ENCODE data around the gene SMARCAL1. TPM values are rescaled to one million over a fixed set of nuclear protein-coding genes. Genes with fewer than 3 reads are reported as not detected.

The SMARCAL1 gene
- total and polyA plus RNA-seq, 2 experiments from 2014 or later: 10.3 to 17.2 TPM

GRCh38 chr2:216414772-216415319, 2.6 kb downstream of the SMARCAL1 start (continued):
- TF ChIP-seq ZNF462 (CRISPR knock-in tag; IDR thresholded peaks at IDR 0.05) (no peak), EZH2phosphoT487 (IDR thresholded peaks at IDR 0.05; ENCODE audit: unreplicated experiment) (no peak), REST (IDR thresholded peaks at IDR 0.05; ENCODE audit: unreplicated experiment) (no peak), EZH2 (IDR thresholded peaks at IDR 0.05; ENCODE audit: low read depth, unreplicated experiment) (no peak), STAT1 (IDR thresholded peaks at IDR 0.05; ENCODE audit: unreplicated experiment) (no peak), CREB1 (CRISPR knock-in tag; IDR thresholded peaks at IDR 0.05; ENCODE audit: low read depth) (no peak), JUNB (IDR thresholded peaks at IDR 0.05; ENCODE audit: unreplicated experiment) (no peak), ZNF331 (CRISPR knock-in tag; IDR thresholded peaks at IDR 0.05; ENCODE audit: low read depth) (no peak)

Data from GM23338 (cell line).